ENCODE measurements around the gene RSRP1. TPM values are rescaled to one million over a fixed set of nuclear protein-coding genes. Genes with fewer than 3 reads are reported as not detected.
A peak's percentile ranks its signal among the peaks of the same experiment; 100 is the strongest.

RSRP1 gene
- total and polyA plus RNA-seq, 2 of the 4 experiments (the other 2 are of a cell fraction) = 71.0 TPM

GRCh38 chr1:25257196-25257595, 9.9 kb upstream of the RSRP1 start:
- H2AK9ac ChIP-seq (replicated peaks; ENCODE audit: low read depth, low read length, poor library complexity) = no peak overlapping the region
- H3K4me1 ChIP-seq (ENCODE audit: control insufficient read depth, insufficient read depth, low read length) = peaks cover 6% of the 10 kb centered on the region
- no peaks in the 10 kb centered on the region for H3K27me3 ChIP-seq (ENCODE audit: control insufficient read depth, insufficient read depth, low read length)
- peak overlapping the region; percentile 43; the same call in 1 of the 2 replicates for H2BK20ac ChIP-seq (ENCODE audit: low read depth, low read length)
- DNase-seq = peak; percentile 61
- H3K36me3 ChIP-seq (ENCODE audit: control insufficient read depth, insufficient read depth, low read length) = no peaks in the 10 kb centered on the region
- dilution Hi-C loops (cut with HindIII; ENCODE audit: low sequenced_read_pairs, unreplicated experiment) = no loop called here
- peak overlapping the region; percentile 60; the same call in 1 of the 2 replicates for H3K4me2 ChIP-seq (ENCODE audit: low read depth, low read length)
- peak overlapping the region; percentile 57; the same call in 1 of the 2 replicates for H3K14ac ChIP-seq (replicated peaks; ENCODE audit: low read depth, low read length)
- peaks cover 21 to 54% of the 10 kb centered on the region in 2 experiments for H3K79me1 ChIP-seq (ENCODE audit: low read depth in 1 of 2, low read length in 2 of 2)
- H3K4ac ChIP-seq (ENCODE audit: low read depth, low read length) = peak overlapping the region; percentile 41; the same call in 1 of the 2 replicates
- peak overlapping the region; percentile 3; the same call in 1 of the 2 replicates for H3K18ac ChIP-seq (ENCODE audit: low read depth, low read length)
- no peak overlapping the region for H3K9ac ChIP-seq (ENCODE audit: low read depth, low read length)
- 0 out of 3 replicates have a peak overlapping the region, but pooled peaks have one; percentile 85 for H2BK15ac ChIP-seq (ENCODE audit: low read depth, low read length)
- no peaks in the 10 kb centered on the region for H3K9me3 ChIP-seq (ENCODE audit: control insufficient read depth, insufficient read depth, low read length)
- H2AK5ac ChIP-seq (ENCODE audit: low read depth, low read length) = peak overlapping the region; percentile 91; the same call in 1 of the 2 replicates
- WGBS, 2 experiments (ENCODE audit: extremely low coverage in 2 of 2, insufficient read length in 1 of 2) = no CpG with 5 or more reads among the region's 1 CpG
- H4K20me1 ChIP-seq (ENCODE audit: insufficient read depth, low read length) = no peaks in the 10 kb centered on the region
- CTCF ChIA-PET = no interaction called here
- no TSS peak for BruUV-seq (replicated peaks)
- POLR2A ChIA-PET (ENCODE audit: unreplicated experiment) = interaction anchor here (0.6 to 2.0 kb wide), 2 partner anchors 10 to 1281 kb away, joined by 6 to 7 read pairs; partner anchors contain the start of gene RSRP1
- no peak overlapping the region for H3K4me3 ChIP-seq (ENCODE audit: insufficient read depth, low read depth, low read length)
- H4K5ac ChIP-seq (ENCODE audit: low read depth, low read length) = no peak overlapping the region
- in situ Hi-C loops (cut with MboI; ENCODE audit: low sequenced_read_pairs) = no loop called here
- intact Hi-C loops (cut with micrococcal nuclease) = no loop called here
- H3K9me1 ChIP-seq (ENCODE audit: insufficient read depth, low read length) = peaks cover 20% of the 10 kb centered on the region
- peak; percentile 63 for ATAC-seq (ENCODE audit: low read depth)
- TF ChIP-seq MAFK (IDR thresholded peaks at IDR 0.05; ENCODE audit: low read depth, low read length) = no peak
- TF ChIP-seq MAZ (IDR thresholded peaks at IDR 0.05; ENCODE audit: borderline replicate concordance, low read depth, low read length) = no peak
- no peak for TF ChIP-seq RAD21 (IDR thresholded peaks at IDR 0.05; ENCODE audit: low read length)
- TF ChIP-seq ELK1 (IDR thresholded peaks at IDR 0.05; ENCODE audit: borderline replicate concordance, low read depth, low read length) = no peak
- TF ChIP-seq USF2 (IDR thresholded peaks at IDR 0.05; ENCODE audit: low read depth, low read length) = no peak
- no peak for TF ChIP-seq SMC3 (IDR thresholded peaks at IDR 0.05; ENCODE audit: low read depth, low read length)
- no peak for TF ChIP-seq CHD1 (IDR thresholded peaks at IDR 0.05; ENCODE audit: low read depth, low read length)
- TF ChIP-seq POLR2A (IDR thresholded peaks at IDR 0.05; ENCODE audit: low read depth, low read length) = no peak
- no peak for TF ChIP-seq NFE2L2 (IDR thresholded peaks at IDR 0.05; ENCODE audit: low read depth, low read length)
- no peak for TF ChIP-seq BHLHE40 (IDR thresholded peaks at IDR 0.05; ENCODE audit: low read depth, low read length)
- TF ChIP-seq RFX5 (IDR thresholded peaks at IDR 0.05; ENCODE audit: low read depth, low read length) = no peak
- TF ChIP-seq CEBPB (IDR thresholded peaks at IDR 0.05; ENCODE audit: low read depth, low read length) = no peak
- no peak for TF ChIP-seq FOS (IDR thresholded peaks at IDR 0.05; ENCODE audit: low read depth, low read length)
- no peak for TF ChIP-seq RCOR1 (IDR thresholded peaks at IDR 0.05; ENCODE audit: insufficient replicate concordance, low read length)
- H2BK5ac ChIP-seq (ENCODE audit: low read depth, low read length, poor library complexity, severe bottlenecking) = peak overlapping the region; percentile 76
- no peak overlapping the region for H3K27ac ChIP-seq (ENCODE audit: insufficient read depth, low read length)
- peak overlapping the region; percentile 14; the same call in 1 of the 2 replicates for H3K56ac ChIP-seq (ENCODE audit: extremely low read depth, insufficient read depth, low read length)
- H2AFZ ChIP-seq (replicated peaks; ENCODE audit: low read length, poor library complexity) = no peak overlapping the region
- no peak overlapping the region for H3K23ac ChIP-seq (ENCODE audit: low read depth, low read length)
- 0 out of 4 replicates have a peak overlapping the region, but pooled peaks of 1 of the 2 experiments have one; percentile 55 for H4K8ac ChIP-seq (ENCODE audit: low read depth in 2 of 2, low read length in 2 of 2)
- 0 out of 2 replicates have a peak overlapping the region, but pooled peaks have one; percentile 59 for H4K91ac ChIP-seq (ENCODE audit: insufficient read depth, low read depth, low read length)
- peak overlapping the region; percentile 54; the same call in 1 of the 2 replicates for H2BK120ac ChIP-seq (ENCODE audit: low read depth, low read length)
